H54 (cell line): Measurements from ENCODE around the gene KSR2.

ENCODE experiments used
- DNase-seq: peaks from one replicate; pipeline ENCODE4 v3.0.0; 2011; ENCODE audit warnings: low spot score, mixed read lengths; ENCODE audit not compliant: insufficient read length
- FAIRE-seq: peaks from 3 replicates; lab custom pipeline; 2011; peaks lifted over from hg19 to GRCh38; lab: Jason Lieb, UNC
- POLR2A ChIP-seq: IDR thresholded peaks from 2 replicates; pipeline ENCODE4 v1.6.1; 2011; ENCODE audit warnings: low read depth, mild to moderate bottlenecking, low read length

KSR2 gene

DNA sequence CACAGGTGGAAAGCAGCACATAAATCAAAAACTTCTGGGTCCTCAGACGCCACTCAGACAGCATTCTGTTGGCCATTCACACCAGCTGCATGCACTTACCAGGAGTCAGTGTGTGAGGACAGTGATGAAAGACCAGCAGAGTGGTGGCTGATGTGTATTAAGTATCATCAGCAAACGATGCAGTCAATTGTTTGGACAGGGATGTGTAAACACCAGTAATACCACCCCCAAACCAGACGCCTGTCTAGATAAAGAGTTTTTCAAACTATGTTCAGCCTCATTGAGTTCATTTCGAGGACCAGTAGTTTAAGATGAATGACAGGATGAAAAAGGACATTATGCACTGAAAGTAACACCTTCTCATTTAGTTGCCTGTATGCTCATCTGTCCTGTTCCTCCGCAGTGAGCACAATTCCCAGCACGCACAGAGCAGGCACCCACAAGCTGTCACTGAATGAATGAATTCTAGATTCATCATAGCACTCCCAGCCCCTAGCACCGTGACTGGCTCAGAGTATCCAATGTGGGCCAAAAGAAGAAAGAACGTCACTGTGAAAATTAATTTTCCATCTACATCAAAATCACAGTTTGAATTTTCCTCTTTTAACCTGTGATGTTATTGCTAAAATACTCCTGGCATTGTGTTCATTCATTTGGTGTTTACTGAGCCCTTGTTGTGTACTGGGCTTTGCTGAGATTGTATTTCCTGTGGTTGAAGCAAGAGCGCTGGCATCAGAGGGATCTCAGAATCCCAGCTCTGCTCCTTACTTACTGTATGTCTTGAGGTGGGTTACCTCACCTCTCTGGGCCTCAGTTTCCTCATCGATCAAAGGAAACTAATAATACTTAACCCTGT, 482.6 kb downstream of the KSR2 start:
- no peak for TF ChIP-seq POLR2A
- DNase-seq (no peak), FAIRE-seq (no peak)

DNA sequence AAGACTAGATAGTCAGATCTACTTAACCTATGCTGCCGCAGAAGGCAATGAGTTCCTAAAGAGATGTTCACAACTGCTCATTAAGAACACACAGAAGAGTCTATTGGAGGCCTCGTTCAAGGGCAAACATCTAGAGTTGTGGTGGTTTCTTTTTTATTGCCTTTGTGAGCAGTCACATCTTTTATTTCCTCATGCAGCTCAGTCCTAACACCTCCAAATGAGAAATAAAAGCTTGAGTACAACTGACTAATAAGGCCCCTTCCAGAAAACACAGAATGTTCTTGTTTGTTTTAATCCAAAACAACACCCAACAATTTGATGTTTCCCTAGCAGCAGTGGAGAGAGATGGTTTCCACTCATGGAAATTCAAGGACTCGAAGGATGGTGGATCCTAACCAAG, 483.9 kb downstream of the KSR2 start:
- DNase-seq, result no peak
- FAIRE-seq, result no peak
- no peak for TF ChIP-seq POLR2A

DNA sequence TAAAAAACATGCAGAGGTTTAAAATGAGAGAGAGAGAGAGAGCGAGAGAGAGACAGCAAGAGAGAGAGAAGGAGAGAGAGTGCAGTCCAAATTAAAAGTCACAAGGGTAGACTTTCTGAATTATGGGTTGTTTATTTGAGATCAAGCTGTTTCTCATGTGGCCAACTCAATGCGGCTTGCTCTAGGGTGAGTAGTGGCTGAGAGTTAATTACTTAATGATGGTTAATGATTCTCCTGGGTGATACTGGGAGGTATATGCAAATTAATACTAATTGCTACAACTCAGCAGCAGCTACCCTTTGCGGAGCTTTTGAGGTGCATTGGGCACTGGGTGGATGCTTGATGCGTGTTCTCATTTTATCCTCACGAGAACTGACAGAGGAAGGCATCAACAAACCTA, 485.3 kb downstream of the KSR2 start:
- DNase-seq (no peak), FAIRE-seq (no peak)
- TF ChIP-seq POLR2A, result no peak

- no peak for FAIRE-seq
- DNase-seq, result no peak
- no peak for TF ChIP-seq POLR2A
These were observed 487.3 kb downstream of the KSR2 start for GRCh38 chr12:117481470-117481869.

DNA sequence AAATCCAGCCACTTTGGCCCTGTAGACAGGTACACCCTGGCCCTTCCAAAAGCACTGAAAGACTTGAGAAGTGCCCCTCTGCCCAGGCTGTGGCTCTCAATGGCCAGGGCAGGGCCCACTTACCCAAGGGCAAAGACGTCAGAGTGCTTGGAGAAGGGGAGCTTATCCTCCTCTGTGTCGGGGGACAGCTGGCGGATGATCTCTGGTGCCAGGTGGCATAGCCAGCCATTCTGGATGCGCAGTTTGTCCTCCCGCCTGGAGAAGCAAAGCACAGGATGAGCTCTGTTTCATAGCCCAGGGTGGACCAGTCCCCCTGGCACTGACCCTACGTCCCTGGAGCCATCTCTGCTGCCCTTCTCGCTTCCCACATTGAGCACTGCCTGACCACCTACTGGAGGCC, 492.4 kb downstream of the KSR2 start:
- TF ChIP-seq POLR2A, result no peak
- FAIRE-seq, result no peak
- no peak for DNase-seq

- no peak for TF ChIP-seq POLR2A
- FAIRE-seq (no peak), DNase-seq (no peak)
These were observed 494.9 kb downstream of the KSR2 start for GRCh38 chr12:117473856-117474255.

- DNase-seq (no peak), FAIRE-seq (no peak)
- no peak for TF ChIP-seq POLR2A
These were observed 495.8 kb downstream of the KSR2 start for GRCh38 chr12:117472983-117473382.

DNA sequence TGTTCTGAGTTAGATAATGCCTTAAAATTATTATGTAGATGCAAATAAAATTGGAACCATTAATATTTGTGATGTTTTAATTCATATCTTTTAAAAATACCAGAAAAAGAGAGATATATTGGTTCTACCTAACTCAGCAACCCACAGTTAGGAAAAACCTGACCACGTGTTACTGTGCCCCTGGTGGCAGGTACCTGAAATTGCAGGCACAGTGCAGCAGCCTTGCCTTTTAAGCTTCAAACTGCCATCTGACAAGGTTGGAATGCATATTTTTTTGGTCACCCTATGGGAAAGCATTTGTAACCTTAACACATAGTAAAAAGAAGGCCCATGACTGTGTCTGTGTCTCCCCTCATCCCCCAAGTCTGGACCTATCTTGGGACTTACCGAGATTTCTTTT, 498.0 kb downstream of the KSR2 start:
- no peak for TF ChIP-seq POLR2A
- DNase-seq (no peak), FAIRE-seq (no peak)

DNA sequence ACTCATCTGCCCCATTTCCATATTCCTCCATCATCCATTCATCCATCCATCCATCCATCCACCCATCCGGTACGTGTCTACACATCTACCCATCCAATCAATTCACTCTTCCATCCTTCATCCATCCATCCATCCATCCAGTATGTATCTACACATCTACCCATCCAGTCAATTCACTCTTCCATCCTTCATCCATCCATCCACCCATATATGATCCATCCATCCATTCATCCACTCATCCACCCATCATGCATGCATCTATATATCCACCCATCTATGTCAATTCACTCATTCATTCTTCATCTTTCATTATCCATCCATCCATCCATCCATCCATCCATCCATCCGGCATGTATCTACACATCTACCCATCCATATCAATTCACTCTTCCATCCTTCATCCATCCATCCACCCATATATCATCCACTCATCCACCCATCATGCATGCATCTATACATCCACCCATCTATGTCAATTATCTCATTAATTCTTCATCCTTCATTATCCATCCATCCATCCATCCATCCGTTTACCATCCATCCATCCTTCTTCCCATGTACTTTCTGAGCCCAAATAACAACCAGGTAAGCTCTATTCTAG, 498.8 kb downstream of the KSR2 start:
- DNase-seq (no peak), FAIRE-seq (no peak)
- no peak for TF ChIP-seq POLR2A

DNA sequence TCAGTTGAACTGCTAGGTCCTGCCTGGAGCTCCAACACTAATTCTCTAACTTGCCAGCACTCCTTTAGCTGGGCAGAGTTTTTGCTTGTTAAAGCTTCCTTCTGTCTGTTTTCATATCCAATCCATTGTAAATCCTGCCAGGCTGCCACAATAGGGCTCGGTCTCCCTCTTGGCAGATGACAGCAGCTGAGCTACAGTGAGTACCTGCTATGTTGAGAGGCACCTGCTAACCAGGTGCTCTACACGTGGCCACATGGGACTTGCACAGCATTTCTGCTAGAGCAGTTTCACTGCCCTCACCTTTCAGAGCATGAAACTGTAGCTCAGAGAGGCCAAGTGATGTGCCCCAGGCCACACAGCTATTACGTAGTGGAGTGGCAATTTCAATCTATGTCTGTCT, 500.8 kb downstream of the KSR2 start:
- DNase-seq (no peak), FAIRE-seq (no peak)
- TF ChIP-seq POLR2A, result no peak

GRCh38 chr12:117467588-117467987, 501.2 kb downstream of the KSR2 start:
- DNase-seq (no peak), FAIRE-seq (no peak)
- no peak for TF ChIP-seq POLR2A

GRCh38 chr12:117466677-117467362, 502.0 kb downstream of the KSR2 start:
- TF ChIP-seq POLR2A, result no peak
- DNase-seq (no peak), FAIRE-seq (no peak)

DNA sequence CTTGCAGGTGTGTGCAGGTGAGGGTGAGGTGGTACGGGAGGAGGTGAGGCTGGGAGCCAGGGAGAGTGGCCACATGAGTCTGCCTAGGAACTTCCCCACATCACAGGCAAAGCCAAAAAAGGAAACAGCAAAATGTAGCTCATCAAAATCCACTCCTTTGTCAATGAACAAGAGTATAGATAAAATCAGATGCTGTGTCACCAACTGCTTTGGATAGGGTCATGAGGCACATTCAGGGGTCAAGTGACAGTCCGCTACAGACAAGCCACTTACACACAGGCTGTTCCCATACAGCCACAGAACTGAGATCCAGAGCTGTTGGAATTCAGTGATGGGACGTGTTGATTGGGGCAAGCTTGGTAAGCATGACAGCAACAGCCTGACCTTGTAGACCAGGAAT, 507.1 kb downstream of the KSR2 start:
- DNase-seq, result no peak
- no peak for TF ChIP-seq POLR2A
- no peak for FAIRE-seq

DNA sequence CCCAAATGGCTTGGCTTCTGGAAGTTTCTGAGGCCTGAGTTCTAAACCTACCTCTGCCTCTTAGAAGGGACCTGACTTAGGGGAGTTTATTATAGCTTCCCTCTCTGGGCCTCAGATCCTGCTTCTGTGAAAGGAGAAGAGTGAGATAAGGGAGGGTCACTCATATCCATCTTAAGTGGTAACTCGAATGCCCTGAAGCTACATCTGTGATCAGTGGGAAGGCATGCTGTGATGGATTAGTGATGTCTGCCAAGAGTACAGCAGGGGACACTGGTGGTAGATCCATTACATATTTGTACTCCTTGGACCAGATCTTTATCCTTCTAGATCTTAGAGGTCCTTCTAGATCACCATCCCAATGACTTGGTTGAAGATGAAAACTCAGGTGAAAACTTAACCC, 509.6 kb downstream of the KSR2 start:
- TF ChIP-seq POLR2A, result no peak
- no peak for FAIRE-seq
- no peak for DNase-seq
